ENCODE results near the gene EVI2B. TPM values are rescaled to one million over a fixed set of nuclear protein-coding genes. Genes with fewer than 3 reads are reported as not detected.

Gene EVI2B
- 211 TPM for total RNA-seq (2013)
- polyA plus RNA-seq (100 to 1,000 TPM; 166 to 267 (median 262) TPM), polyA minus RNA-seq (114 and 226 TPM in 2 replicates), total RNA-seq (18.6 to 299 (median 117) reads per million in 11 experiments)

DNA sequence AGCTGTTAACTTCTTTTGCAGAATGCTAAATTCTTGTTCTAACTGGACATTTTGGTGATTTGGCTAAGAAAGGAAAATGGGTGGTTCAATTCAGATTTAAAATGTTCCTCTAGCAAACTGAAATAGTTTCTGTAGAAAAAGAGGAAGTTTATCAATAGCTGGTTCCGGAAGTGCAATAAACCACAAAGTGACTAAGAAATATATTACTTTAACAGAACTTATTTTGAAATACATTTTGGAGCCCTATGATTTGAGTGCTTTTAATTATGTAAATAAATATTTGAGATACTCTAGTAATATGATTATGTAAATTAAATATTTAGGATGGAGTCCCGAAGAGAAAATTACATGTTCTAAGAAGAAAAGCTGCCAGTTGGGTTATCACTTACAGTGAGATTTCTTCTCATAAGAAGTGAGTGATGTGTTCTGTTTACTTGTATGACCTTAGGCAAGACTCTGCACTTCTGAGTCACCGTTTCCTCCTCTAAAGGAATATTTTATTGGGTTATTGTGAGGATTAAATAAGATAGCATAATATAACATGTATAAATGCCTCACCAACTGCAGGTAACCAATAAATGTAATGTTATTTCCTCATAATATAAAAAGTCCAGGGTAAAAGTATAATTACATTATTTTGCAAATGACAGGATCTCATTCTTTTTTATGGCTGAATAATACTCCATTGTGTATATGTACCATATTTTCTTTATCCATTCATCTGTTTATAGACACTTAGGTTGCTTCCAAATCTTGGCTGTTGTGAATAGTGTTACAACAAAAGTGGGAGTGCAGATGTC lies at the start of gene EVI2B:
TSS of gene EVI2B (minus strand) at position 73 of the 800 bp plus-strand sequence. CDS start 8,445 bp downstream, outside the sequence.
- H3K4me3 Mint-ChIP-seq: peak within 1 kb of the TSS; percentile 93 to 98
- intact Hi-C loops (cut with micrococcal nuclease): loop anchor here in 1 of 2 donors (5.0 to 10.0 kb wide), 2 partner anchors 178 to 359 kb away; no protein-coding TSS in a partner anchor
- peaks cover 41% of the 10 kb centered on the region for H3K4me1 Mint-ChIP-seq
- peak within 1 kb of the TSS; percentile 86 to 93 for H3K27ac ChIP-seq (ENCODE audit: low read depth in 1 of 2, low read length in 2 of 2)
- peaks cover 92% of the 10 kb centered on the region for H3K79me2 ChIP-seq (ENCODE audit: insufficient read depth, low read length)
- H3K9me3 ChIP-seq (replicated peaks in 1 of 2; ENCODE audit: control insufficient read depth in 1 of 2, insufficient read depth in 1 of 2, low read length in 2 of 2): no peaks in the 10 kb centered on the region
- no peaks in the 10 kb centered on the region for H3K9me3 Mint-ChIP-seq
- TF ChIP-seq, protein P1, sequence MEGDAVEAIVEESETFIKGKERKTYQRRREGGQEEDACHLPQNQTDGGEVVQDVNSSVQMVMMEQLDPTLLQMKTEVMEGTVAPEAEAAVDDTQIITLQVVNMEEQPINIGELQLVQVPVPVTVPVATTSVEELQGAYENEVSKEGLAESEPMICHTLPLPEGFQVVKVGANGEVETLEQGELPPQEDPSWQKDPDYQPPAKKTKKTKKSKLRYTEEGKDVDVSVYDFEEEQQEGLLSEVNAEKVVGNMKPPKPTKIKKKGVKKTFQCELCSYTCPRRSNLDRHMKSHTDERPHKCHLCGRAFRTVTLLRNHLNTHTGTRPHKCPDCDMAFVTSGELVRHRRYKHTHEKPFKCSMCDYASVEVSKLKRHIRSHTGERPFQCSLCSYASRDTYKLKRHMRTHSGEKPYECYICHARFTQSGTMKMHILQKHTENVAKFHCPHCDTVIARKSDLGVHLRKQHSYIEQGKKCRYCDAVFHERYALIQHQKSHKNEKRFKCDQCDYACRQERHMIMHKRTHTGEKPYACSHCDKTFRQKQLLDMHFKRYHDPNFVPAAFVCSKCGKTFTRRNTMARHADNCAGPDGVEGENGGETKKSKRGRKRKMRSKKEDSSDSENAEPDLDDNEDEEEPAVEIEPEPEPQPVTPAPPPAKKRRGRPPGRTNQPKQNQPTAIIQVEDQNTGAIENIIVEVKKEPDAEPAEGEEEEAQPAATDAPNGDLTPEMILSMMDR (IDR thresholded peaks at IDR 0.05): no peak
- peak; percentile 81 to 95 (median 92) for DNase-seq
- peak within 1 kb of the TSS; percentile 92 to 98 (median 97) for H3K27ac Mint-ChIP-seq
- H3K36me3 Mint-ChIP-seq: peaks cover 28 to 30% of the 10 kb centered on the region in 2 donors
- WGBS (ENCODE audit: insufficient coverage): no CpG with 5 or more reads among the region's 3 CpGs
- H3K36me3 ChIP-seq (replicated peaks in 1 of 2; ENCODE audit: control insufficient read depth in 1 of 2, insufficient read depth in 2 of 2, low read length in 2 of 2): peaks cover 0 to 5% of the 10 kb centered on the region in 2 donors
- H3K27me3 ChIP-seq (ENCODE audit: control insufficient read depth in 2 of 2, insufficient read depth in 2 of 2, low read length in 2 of 2): no peaks in the 10 kb centered on the region
- H2AFZ ChIP-seq (ENCODE audit: insufficient read depth, low read depth, low read length, poor library complexity, severe bottlenecking): no peak within 1 kb of the TSS
- H3K4me2 ChIP-seq (replicated peaks; ENCODE audit: extremely low read depth, low read length, poor library complexity, severe bottlenecking): peak within 1 kb of the TSS; percentile 98
- H3K4me1 ChIP-seq (ENCODE audit: control insufficient read depth in 1 of 2, insufficient read depth in 2 of 2, low read length in 2 of 2): peaks cover 36 to 56% of the 10 kb centered on the region in 2 donors
- peak within 1 kb of the TSS; percentile 88 for H3K9ac ChIP-seq (ENCODE audit: insufficient read depth, low read length, poor library complexity, severe bottlenecking)
- H4K20me1 ChIP-seq (ENCODE audit: insufficient read depth, low read length): peaks cover 8% of the 10 kb centered on the region
- peak within 1 kb of the TSS; percentile 90 to 100 (median 96) for H3K4me3 ChIP-seq (replicated peaks in 1 of 3; ENCODE audit: low read depth in 2 of 3, low read length in 3 of 3)
- no peaks in the 10 kb centered on the region for H3K27me3 Mint-ChIP-seq (ENCODE audit: low read depth in 3 of 3)

DNA sequence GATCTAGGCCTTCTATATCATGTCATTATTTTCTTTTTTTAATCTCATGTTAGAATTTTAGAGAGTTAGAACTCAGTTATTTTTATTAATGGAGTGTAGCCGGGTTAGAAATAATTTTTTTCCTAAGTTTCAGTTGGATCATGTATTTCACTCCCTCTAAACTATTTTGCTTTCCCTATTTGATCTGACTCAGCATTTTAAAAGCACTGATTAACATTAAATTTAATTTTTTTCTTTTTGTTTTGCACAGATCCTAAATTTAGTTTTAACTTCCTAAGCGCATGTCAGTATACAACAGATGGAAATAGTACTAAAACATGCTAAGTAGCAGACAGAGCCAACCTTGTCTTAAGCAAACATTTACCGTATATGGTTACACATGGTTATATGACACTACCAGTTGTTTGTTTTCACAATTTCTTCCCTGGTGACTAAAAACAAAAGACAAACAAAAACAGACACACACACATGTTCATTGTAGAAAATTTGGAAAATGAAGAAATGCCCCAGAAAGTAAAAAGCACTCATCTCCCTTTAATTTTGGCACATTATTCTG lies 44.1 kb upstream of the EVI2B start:
- Histone ChIP-seq H3K27me3 (ENCODE audit: control insufficient read depth in 2 of 2, insufficient read depth in 2 of 2, low read length in 2 of 2) (no peaks in the 10 kb centered on the region), H3K36me3 (replicated peaks in 1 of 2; ENCODE audit: control insufficient read depth in 1 of 2, insufficient read depth in 2 of 2, low read length in 2 of 2) (peaks cover 10 to 59% of the 10 kb centered on the region in 2 donors), H3K4me3 (replicated peaks in 1 of 3; ENCODE audit: low read depth in 2 of 3, low read length in 3 of 3) (no peak overlapping the region), H4K20me1 (ENCODE audit: insufficient read depth, low read length) (no peaks in the 10 kb centered on the region), H3K79me2 (ENCODE audit: insufficient read depth, low read length) (no peaks in the 10 kb centered on the region), H3K9me3 (replicated peaks in 1 of 2; ENCODE audit: control insufficient read depth in 1 of 2, insufficient read depth in 1 of 2, low read length in 2 of 2) (no peaks in the 10 kb centered on the region), H2AFZ (ENCODE audit: insufficient read depth, low read depth, low read length, poor library complexity, severe bottlenecking) (no peak overlapping the region), H3K9ac (ENCODE audit: insufficient read depth, low read length, poor library complexity, severe bottlenecking) (no peak overlapping the region), H3K27ac (ENCODE audit: low read depth in 1 of 2, low read length in 2 of 2) (no peak overlapping the region), H3K4me1 (ENCODE audit: control insufficient read depth in 1 of 2, insufficient read depth in 2 of 2, low read length in 2 of 2) (no peaks in the 10 kb centered on the region), H3K4me2 (replicated peaks; ENCODE audit: extremely low read depth, low read length, poor library complexity, severe bottlenecking) (no peak overlapping the region)
- H3K36me3 Mint-ChIP-seq: peaks cover 46 to 54% of the 10 kb centered on the region in 2 donors
- H3K9me3 Mint-ChIP-seq: peaks cover 0 to 1% (median 0%) of the 10 kb centered on the region in 7 donors
- no peak for DNase-seq
- peaks cover 5% of the 10 kb centered on the region for H3K4me1 Mint-ChIP-seq
- H3K27me3 Mint-ChIP-seq (ENCODE audit: low read depth in 3 of 3): no peaks in the 10 kb centered on the region
- intact Hi-C loops (cut with micrococcal nuclease): no loop called here
- WGBS (ENCODE audit: insufficient coverage): no CpG with 5 or more reads among the region's 3 CpGs
- H3K27ac Mint-ChIP-seq: no peak overlapping the region
- TF ChIP-seq, protein P1 (IDR thresholded peaks at IDR 0.05): no peak
- H3K4me3 Mint-ChIP-seq: no peak overlapping the region

All from CD14-positive monocyte (primary cell).